ENCODE results near the gene STEAP2. TPM values are rescaled to one million over a fixed set of nuclear protein-coding genes. Genes with fewer than 3 reads are reported as not detected.

The STEAP2 gene
- total RNA-seq, 4 donors from 2014 or later = 10.9 to 84.7 (median 37.5) TPM

DNA sequence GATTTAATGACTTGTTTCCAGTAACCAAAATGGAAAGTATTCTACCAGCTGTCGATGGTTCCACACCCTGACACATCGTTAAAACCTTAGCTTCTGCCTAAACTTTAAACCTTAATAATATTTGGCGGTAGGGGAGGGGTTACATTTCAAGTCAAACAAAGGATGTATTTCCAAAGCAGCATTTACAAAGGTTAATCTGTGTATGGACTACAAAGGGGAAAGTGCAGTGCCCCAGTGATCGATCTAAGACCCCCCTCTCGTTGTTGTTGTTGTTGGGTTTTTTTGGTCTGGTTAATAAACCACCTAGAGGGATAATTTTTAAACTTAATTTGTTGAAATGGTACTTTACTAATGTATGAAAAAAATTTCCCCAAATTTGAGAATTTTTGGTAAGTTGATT, 1.1 kb upstream of the STEAP2 start:
- no peak for ATAC-seq (ENCODE audit: low FRiP score)
- TF ChIP-seq, protein P1, sequence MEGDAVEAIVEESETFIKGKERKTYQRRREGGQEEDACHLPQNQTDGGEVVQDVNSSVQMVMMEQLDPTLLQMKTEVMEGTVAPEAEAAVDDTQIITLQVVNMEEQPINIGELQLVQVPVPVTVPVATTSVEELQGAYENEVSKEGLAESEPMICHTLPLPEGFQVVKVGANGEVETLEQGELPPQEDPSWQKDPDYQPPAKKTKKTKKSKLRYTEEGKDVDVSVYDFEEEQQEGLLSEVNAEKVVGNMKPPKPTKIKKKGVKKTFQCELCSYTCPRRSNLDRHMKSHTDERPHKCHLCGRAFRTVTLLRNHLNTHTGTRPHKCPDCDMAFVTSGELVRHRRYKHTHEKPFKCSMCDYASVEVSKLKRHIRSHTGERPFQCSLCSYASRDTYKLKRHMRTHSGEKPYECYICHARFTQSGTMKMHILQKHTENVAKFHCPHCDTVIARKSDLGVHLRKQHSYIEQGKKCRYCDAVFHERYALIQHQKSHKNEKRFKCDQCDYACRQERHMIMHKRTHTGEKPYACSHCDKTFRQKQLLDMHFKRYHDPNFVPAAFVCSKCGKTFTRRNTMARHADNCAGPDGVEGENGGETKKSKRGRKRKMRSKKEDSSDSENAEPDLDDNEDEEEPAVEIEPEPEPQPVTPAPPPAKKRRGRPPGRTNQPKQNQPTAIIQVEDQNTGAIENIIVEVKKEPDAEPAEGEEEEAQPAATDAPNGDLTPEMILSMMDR (IDR thresholded peaks at IDR 0.05) = no peak
- no peak for DNase-seq (ENCODE audit: low spot score)

- DNase-seq (ENCODE audit: low spot score) (no peak), ATAC-seq (ENCODE audit: low FRiP score) (no peak)
- TF ChIP-seq, protein P1 (IDR thresholded peaks at IDR 0.05) = no peak
These were observed 559 bp upstream of the STEAP2 start for GRCh38 chr7:90210981-90211380.

GRCh38 chr7:90212149-90212495, 582 bp downstream of the STEAP2 start:
- no peak for DNase-seq (ENCODE audit: low spot score)
- TF ChIP-seq, protein P1 (IDR thresholded peaks at IDR 0.05) = no peak
- ATAC-seq (ENCODE audit: low FRiP score) = no peak

DNA sequence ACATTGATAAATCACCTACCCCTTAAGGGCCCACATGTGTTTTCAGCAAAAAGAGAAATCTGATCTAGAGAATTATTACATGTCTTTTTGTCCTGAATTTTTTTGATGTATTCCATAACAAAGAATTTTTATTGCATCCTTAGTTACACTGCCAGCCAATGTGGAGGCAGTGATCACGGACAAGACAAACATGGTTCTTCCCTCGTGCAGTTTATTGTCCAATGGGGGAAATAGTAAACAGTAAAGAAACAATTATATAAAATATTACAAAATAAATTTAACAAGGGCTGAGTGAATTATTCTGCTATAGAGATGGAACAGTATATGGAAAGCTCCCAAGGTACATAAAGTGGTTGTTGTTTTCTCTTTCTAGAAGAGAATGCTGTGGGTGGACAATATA, 2.0 kb downstream of the STEAP2 start:
- TF ChIP-seq, protein P1 (IDR thresholded peaks at IDR 0.05) = no peak
- DNase-seq (ENCODE audit: low spot score) = no peak
- no peak for ATAC-seq (ENCODE audit: low FRiP score)

- TF ChIP-seq, protein P1 (IDR thresholded peaks at IDR 0.05) = no peak
- DNase-seq (ENCODE audit: low spot score) (no peak), ATAC-seq (ENCODE audit: low FRiP score) (peak; percentile 56)
These were observed 4.6 kb downstream of the STEAP2 start for GRCh38 chr7:90216080-90216674.

- TF ChIP-seq, protein P1 (IDR thresholded peaks at IDR 0.05) = no peak
- DNase-seq (ENCODE audit: low spot score) (no peak), ATAC-seq (ENCODE audit: low FRiP score) (peak; percentile 70)
These were observed 5.2 kb downstream of the STEAP2 start for GRCh38 chr7:90216771-90217170.

- no peak for DNase-seq (ENCODE audit: low spot score)
- TF ChIP-seq, protein P1 (IDR thresholded peaks at IDR 0.05) = no peak
- ATAC-seq (ENCODE audit: low FRiP score) = no peak
These were observed 10.8 kb downstream of the STEAP2 start for GRCh38 chr7:90222390-90222789.
